Measurements from ENCODE around the gene RSPH6A.
"Not testable (repeated sequence)": the region's sequence is repeated elsewhere in the genome, so short reads cannot be mapped to it uniquely, and the experiment has no call there.

Gene RSPH6A

DNA sequence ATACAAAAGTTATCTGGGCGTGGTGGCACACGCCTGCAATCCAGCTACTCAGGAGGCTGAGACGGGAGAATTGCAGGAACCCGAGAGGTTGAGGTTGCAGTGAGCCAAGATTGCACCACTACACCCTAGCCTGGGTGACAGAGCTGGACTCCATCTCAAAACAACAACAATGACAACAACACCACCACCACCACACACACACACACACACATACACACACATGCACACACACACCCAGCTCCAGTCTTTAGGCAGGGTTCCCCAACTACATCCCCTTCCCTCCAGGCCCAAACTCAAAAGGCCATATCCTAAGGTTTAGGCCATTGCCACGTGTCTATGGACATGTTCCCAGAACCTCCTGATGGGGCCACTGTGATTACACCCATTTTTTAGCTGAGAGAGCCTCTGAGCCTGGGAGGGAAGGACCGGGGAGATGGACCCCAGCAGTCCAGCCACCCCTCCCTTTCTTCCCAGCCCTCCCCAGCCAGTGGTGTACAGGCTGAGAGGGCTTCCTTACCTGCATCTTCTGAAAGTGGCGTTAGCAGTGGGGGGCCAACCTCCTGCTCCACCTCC, 13.4 kb downstream of the RSPH6A start:
- Histone ChIP-seq H3K36me3 (ENCODE audit: control insufficient read depth in 2 of 2, insufficient read depth in 2 of 2, low read length in 2 of 2) (no peaks in the 10 kb centered on the region), H3K9me3 (ENCODE audit: control insufficient read depth in 2 of 2, low read length in 2 of 2) (no peaks in the 10 kb centered on the region), H3K27ac (ENCODE audit: low read depth in 2 of 2, low read length in 2 of 2) (no peak overlapping the region), H3K27me3 (ENCODE audit: control insufficient read depth in 2 of 2, insufficient read depth in 2 of 2, low read length in 2 of 2) (no peaks in the 10 kb centered on the region), H3K4me3 (ENCODE audit: low read length in 2 of 2) (no peak overlapping the region), H3K9ac (ENCODE audit: low read depth in 1 of 2, low read length in 2 of 2) (no peak overlapping the region), H3K4me1 (ENCODE audit: control insufficient read depth in 2 of 2, insufficient read depth in 2 of 2, low read length in 2 of 2) (peaks cover 0 to 2% of the 10 kb centered on the region in 2 donors)

DNA sequence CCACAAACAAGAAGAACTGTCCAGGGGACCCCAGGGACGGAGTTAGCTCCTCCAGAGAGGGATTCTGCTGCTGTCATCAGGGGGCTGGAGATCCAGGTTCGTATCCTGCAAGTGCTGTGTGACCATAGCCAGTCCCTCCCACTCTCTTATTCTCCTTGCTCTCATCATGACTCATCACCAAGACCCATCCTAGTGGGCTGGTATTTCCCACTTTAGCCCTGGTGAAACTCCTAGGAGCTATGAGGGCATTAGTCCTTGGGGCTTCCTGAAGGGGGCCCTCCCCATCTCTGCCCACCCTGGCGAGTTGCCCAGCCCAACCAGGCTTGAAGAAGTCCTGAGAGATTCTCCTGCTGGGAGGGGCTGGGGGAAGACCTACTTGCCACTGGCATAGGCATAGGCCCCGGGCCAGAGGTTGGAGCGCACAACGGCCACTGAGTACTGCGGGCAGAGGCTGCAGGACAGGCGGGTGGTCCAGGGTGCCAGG, 15.0 kb downstream of the RSPH6A start:
- H3K9me3 ChIP-seq (ENCODE audit: control insufficient read depth in 2 of 2, low read length in 2 of 2): no peaks in the 10 kb centered on the region
- no peak overlapping the region for H3K9ac ChIP-seq (ENCODE audit: low read depth in 1 of 2, low read length in 2 of 2)
- H3K27me3 ChIP-seq (ENCODE audit: control insufficient read depth in 2 of 2, insufficient read depth in 2 of 2, low read length in 2 of 2): no peaks in the 10 kb centered on the region
- H3K4me3 ChIP-seq (ENCODE audit: low read length in 2 of 2): no peak overlapping the region
- H3K4me1 ChIP-seq (ENCODE audit: control insufficient read depth in 2 of 2, insufficient read depth in 2 of 2, low read length in 2 of 2): peaks cover 0 to 2% of the 10 kb centered on the region in 2 donors
- no peak overlapping the region for H3K27ac ChIP-seq (ENCODE audit: low read depth in 2 of 2, low read length in 2 of 2)
- no peaks in the 10 kb centered on the region for H3K36me3 ChIP-seq (ENCODE audit: control insufficient read depth in 2 of 2, insufficient read depth in 2 of 2, low read length in 2 of 2)

DNA sequence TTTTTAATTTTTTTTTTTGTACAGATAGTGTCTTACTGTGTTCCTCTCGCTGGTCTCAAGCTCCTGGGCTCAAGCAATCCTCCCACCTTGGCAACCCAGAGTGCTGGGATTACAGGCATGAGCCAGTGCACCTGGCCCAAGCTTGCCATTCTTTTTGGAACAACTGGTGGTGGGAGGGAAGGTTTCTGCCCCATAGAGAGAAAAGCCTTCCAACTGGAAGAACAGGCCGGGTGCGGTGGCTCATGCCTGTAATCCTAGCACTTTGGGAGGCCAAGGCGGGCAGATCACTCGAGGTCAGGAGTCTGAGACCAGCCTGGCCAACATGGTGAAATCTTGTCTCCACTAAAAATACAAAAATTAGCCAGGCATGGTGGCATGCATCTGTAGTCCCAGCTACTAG, 15.6 kb downstream of the RSPH6A start:
- not testable (repeated sequence) for H3K27ac ChIP-seq (ENCODE audit: low read depth in 2 of 2, low read length in 2 of 2); H3K4me3 ChIP-seq (ENCODE audit: low read length in 2 of 2); H3K36me3 ChIP-seq (ENCODE audit: control insufficient read depth in 2 of 2, insufficient read depth in 2 of 2, low read length in 2 of 2); H3K9me3 ChIP-seq (ENCODE audit: control insufficient read depth in 2 of 2, low read length in 2 of 2); H3K4me1 ChIP-seq (ENCODE audit: control insufficient read depth in 2 of 2, insufficient read depth in 2 of 2, low read length in 2 of 2); H3K27me3 ChIP-seq (ENCODE audit: control insufficient read depth in 2 of 2, insufficient read depth in 2 of 2, low read length in 2 of 2); H3K9ac ChIP-seq (ENCODE audit: low read depth in 1 of 2, low read length in 2 of 2)

DNA sequence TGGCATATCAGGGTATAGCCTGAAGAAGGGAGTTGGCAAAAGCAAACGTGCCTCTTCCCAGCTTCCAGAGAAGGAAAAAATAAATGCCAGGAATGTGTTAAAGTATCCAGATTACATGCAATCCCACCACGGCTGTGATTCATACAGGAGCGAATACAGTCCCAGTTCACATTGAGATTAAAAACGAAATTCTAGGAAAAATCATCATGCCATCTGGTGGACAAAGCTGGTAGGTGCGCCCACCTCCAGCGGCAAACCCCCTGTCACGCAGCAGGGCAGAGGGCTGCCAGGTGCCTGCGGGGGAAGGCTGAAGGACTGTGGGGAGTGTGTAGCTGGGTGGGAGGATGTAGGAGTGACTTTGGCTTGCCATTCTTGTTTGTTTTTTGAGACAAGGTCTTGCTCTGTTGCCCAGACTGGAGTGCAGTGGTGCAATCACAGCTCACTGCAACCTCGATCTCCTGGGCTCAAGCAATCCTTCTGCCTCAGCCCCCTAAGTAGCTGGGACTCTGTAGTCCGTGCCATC, 16.1 kb downstream of the RSPH6A start:
- Histone ChIP-seq H3K9me3 (ENCODE audit: control insufficient read depth in 2 of 2, low read length in 2 of 2) (no peaks in the 10 kb centered on the region), H3K36me3 (ENCODE audit: control insufficient read depth in 2 of 2, insufficient read depth in 2 of 2, low read length in 2 of 2) (no peaks in the 10 kb centered on the region), H3K4me3 (ENCODE audit: low read length in 2 of 2) (no peak overlapping the region), H3K9ac (ENCODE audit: low read depth in 1 of 2, low read length in 2 of 2) (no peak overlapping the region), H3K27ac (ENCODE audit: low read depth in 2 of 2, low read length in 2 of 2) (no peak overlapping the region), H3K4me1 (ENCODE audit: control insufficient read depth in 2 of 2, insufficient read depth in 2 of 2, low read length in 2 of 2) (peaks cover 0 to 2% of the 10 kb centered on the region in 2 donors), H3K27me3 (ENCODE audit: control insufficient read depth in 2 of 2, insufficient read depth in 2 of 2, low read length in 2 of 2) (no peaks in the 10 kb centered on the region)

DNA sequence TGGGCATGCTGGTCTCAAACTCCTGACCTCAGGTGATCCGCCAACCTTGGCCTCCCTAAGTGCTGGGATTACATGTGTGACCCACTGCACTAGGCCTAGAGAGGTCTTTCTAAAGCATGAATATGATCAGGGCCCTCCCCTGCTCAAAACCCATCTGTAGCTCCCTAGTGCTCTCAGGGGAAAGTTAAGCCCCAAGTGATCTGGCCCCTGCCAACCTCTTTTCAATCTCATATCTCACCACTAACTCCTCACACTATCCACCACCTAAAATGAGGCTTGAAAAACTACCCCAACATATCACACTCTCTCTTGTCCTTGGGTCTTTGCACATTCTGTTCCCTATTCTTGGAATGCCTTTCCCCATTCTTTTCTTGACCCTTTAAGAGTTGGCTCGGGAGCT, 20.5 kb downstream of the RSPH6A start:
- Histone ChIP-seq H3K4me3 (ENCODE audit: low read length in 2 of 2) (no peak overlapping the region), H3K9ac (ENCODE audit: low read depth in 1 of 2, low read length in 2 of 2) (no peak overlapping the region), H3K9me3 (ENCODE audit: control insufficient read depth in 2 of 2, low read length in 2 of 2) (no peaks in the 10 kb centered on the region), H3K27ac (ENCODE audit: low read depth in 2 of 2, low read length in 2 of 2) (no peak overlapping the region), H3K4me1 (ENCODE audit: control insufficient read depth in 2 of 2, insufficient read depth in 2 of 2, low read length in 2 of 2) (peaks cover 22% of the 10 kb centered on the region in 2 donors), H3K36me3 (ENCODE audit: control insufficient read depth in 2 of 2, insufficient read depth in 2 of 2, low read length in 2 of 2) (no peaks in the 10 kb centered on the region), H3K27me3 (ENCODE audit: control insufficient read depth in 2 of 2, insufficient read depth in 2 of 2, low read length in 2 of 2) (no peaks in the 10 kb centered on the region)

DNA sequence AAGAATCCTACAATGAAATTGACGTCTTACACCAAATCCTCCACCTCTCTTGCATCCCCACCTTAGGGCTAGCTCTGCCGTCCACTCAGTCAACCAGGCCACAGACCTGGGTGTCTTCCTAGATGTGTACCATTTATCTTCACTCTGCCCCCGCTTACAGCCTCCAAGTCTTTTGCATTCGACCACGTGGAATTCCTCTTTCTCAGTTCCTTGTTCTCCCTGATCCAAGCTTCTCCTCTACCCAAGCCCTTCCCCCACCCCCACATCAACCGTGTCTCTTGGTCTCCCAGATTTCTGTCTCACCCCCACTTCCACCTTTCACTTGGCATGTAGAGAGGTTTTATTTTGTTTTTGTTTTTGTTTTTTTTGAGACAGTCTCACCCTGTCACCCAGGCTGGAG, 21.2 kb downstream of the RSPH6A start:
- Histone ChIP-seq H3K4me1 (ENCODE audit: control insufficient read depth in 2 of 2, insufficient read depth in 2 of 2, low read length in 2 of 2) (peaks cover 19 to 22% of the 10 kb centered on the region in 2 donors), H3K9ac (ENCODE audit: low read depth in 1 of 2, low read length in 2 of 2) (no peak overlapping the region), H3K27me3 (ENCODE audit: control insufficient read depth in 2 of 2, insufficient read depth in 2 of 2, low read length in 2 of 2) (no peaks in the 10 kb centered on the region), H3K36me3 (ENCODE audit: control insufficient read depth in 2 of 2, insufficient read depth in 2 of 2, low read length in 2 of 2) (peaks cover 2 to 7% of the 10 kb centered on the region in 2 donors), H3K4me3 (ENCODE audit: low read length in 2 of 2) (no peak overlapping the region), H3K9me3 (ENCODE audit: control insufficient read depth in 2 of 2, low read length in 2 of 2) (no peaks in the 10 kb centered on the region), H3K27ac (ENCODE audit: low read depth in 2 of 2, low read length in 2 of 2) (no peak overlapping the region)

DNA sequence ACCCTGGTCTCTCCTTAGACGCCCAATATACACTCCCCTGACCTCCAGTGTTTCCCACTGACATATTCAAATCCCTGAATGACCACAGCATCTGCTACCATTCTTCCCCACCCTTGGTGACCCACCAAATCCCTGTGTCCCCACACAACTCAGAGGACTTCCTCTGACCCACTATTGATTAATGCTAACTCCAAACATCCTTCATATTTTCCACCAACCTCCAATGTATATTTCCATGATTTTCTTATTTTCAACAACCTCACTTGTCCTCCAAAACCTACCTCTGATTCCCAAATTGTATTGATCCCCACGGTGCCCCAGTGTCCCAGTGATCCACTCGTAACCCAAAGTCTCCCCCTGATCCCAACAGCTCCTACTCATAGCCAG, 21.9 kb downstream of the RSPH6A start:
- Histone ChIP-seq H3K27me3 (ENCODE audit: control insufficient read depth in 2 of 2, insufficient read depth in 2 of 2, low read length in 2 of 2) (no peaks in the 10 kb centered on the region), H3K4me3 (ENCODE audit: low read length in 2 of 2) (peak overlapping the region in 1 of 2 donors; percentile 37), H3K27ac (ENCODE audit: low read depth in 2 of 2, low read length in 2 of 2) (peak overlapping the region in 1 of 2 donors; percentile 0), H3K36me3 (ENCODE audit: control insufficient read depth in 2 of 2, insufficient read depth in 2 of 2, low read length in 2 of 2) (peaks cover 5 to 13% of the 10 kb centered on the region in 2 donors), H3K4me1 (ENCODE audit: control insufficient read depth in 2 of 2, insufficient read depth in 2 of 2, low read length in 2 of 2) (peaks cover 19 to 22% of the 10 kb centered on the region in 2 donors), H3K9me3 (ENCODE audit: control insufficient read depth in 2 of 2, low read length in 2 of 2) (no peaks in the 10 kb centered on the region), H3K9ac (ENCODE audit: low read depth in 1 of 2, low read length in 2 of 2) (no peak overlapping the region)

DNA sequence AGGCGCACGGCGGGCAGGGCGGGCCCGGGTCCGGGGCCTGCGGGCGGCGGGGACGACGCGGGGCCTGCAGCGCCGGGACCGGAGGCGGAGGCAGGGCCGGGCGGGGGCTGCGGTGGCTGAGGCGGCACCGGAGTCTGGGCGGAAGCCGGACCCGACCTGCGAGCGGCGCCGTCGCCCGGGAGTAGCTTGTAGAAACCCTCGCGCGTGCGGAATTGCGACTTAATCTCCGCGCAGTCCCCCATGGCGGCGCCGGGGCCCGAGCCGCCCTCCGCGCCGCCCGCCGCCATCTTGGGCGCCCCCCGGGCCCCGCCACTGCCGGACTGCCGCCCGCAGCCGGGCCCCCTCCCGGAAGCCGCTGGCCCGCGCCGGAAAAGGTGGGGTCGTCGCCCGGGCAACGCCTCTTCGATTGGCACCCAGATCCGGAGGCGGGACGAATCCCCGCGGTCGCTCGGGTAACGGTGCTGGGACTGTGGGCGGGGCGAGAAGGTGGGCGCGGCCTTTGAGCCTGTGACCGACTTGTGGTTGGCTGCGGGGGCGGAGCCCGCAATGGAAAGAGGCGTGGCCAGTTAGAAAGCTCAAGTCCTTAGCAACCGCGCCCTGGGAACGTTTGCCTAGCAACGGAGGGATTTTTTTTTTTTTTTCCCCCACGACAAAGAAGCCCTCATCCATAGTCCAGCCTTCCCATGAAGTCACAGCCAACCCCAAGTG, 22.5 kb downstream of the RSPH6A start, which contains the start of gene DMWD:
Gene DMWD, minus strand, starts transcription at position 376 of the 708 bp plus-strand sequence. Its CDS starts 89 bp downstream, at position 287.
- Histone ChIP-seq H3K9me3 (ENCODE audit: control insufficient read depth in 2 of 2, low read length in 2 of 2) (no peaks in the 10 kb centered on the region), H3K4me1 (ENCODE audit: control insufficient read depth in 2 of 2, insufficient read depth in 2 of 2, low read length in 2 of 2) (peaks cover 19 to 22% of the 10 kb centered on the region in 2 donors), H3K27me3 (ENCODE audit: control insufficient read depth in 2 of 2, insufficient read depth in 2 of 2, low read length in 2 of 2) (no peaks in the 10 kb centered on the region), H3K4me3 (ENCODE audit: low read length in 2 of 2) (peak within 1 kb of the TSS; percentile 76 to 83), H3K9ac (ENCODE audit: low read depth in 1 of 2, low read length in 2 of 2) (peak within 1 kb of the TSS; percentile 65 to 75), H3K27ac (ENCODE audit: low read depth in 2 of 2, low read length in 2 of 2) (peak within 1 kb of the TSS in 1 of 2 donors; percentile 0), H3K36me3 (ENCODE audit: control insufficient read depth in 2 of 2, insufficient read depth in 2 of 2, low read length in 2 of 2) (peaks cover 7 to 16% of the 10 kb centered on the region in 2 donors)

DNA sequence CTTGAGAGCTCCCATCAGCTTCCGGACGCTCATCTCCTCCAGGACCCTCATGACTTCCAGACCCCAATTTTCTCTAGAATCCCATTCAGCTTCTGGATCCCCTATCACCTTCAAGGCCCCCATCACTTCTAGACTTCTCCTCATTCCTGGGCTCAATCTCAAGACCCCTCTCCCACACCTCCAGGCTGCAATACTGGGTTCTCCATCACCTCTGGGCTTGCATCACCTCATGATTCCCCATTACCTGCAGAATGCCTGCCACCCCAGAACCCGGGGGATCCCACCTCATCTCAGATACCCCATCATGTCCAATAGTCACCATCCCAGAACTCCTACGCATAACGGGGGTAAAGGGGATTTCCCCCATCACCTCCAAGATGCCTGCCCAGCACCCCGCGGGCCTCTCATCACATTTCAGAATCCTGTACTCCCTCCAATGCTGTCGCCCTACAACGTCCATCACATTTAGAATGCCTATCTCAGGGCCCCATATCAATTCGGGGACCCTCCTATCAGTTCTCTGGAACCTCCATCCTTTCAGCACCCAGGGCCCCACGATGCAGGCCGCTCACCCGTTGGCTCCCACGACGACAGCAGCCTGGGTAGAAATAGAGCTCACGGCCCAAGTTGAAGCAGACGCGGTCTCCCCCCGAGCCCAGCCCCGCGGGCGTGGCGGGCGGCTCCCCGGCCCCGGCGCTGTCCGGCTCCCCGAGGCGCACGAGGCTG, 23.2 kb downstream of the RSPH6A start:
- peak overlapping the region; percentile 76 to 83 for H3K4me3 ChIP-seq (ENCODE audit: low read length in 2 of 2)
- H3K4me1 ChIP-seq (ENCODE audit: control insufficient read depth in 2 of 2, insufficient read depth in 2 of 2, low read length in 2 of 2): peaks cover 19 to 22% of the 10 kb centered on the region in 2 donors
- H3K27ac ChIP-seq (ENCODE audit: low read depth in 2 of 2, low read length in 2 of 2): no peak overlapping the region
- peaks cover 11 to 21% of the 10 kb centered on the region in 2 donors for H3K36me3 ChIP-seq (ENCODE audit: control insufficient read depth in 2 of 2, insufficient read depth in 2 of 2, low read length in 2 of 2)
- no peaks in the 10 kb centered on the region for H3K9me3 ChIP-seq (ENCODE audit: control insufficient read depth in 2 of 2, low read length in 2 of 2)
- H3K27me3 ChIP-seq (ENCODE audit: control insufficient read depth in 2 of 2, insufficient read depth in 2 of 2, low read length in 2 of 2): no peaks in the 10 kb centered on the region
- peak overlapping the region; percentile 65 to 75 for H3K9ac ChIP-seq (ENCODE audit: low read depth in 1 of 2, low read length in 2 of 2)

DNA sequence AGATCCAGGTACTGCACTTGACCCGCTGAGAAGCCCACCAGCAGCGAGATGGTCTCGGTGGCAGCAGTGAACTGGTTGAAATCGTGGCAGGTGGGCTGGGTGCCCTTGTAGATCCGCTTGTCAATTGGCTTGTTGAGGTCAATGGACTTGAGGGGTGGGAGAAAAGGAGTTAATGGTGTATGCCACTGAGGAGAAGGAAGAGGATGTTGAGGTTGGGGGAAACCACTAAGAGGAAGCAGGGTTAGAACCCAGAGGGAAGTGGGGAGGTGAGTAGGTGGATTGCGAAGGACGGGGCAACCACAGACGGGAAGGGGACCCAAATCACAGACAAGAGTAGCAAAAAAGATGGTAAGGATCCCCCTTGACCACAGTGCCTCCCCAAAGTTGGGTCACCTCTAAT, 24.2 kb downstream of the RSPH6A start:
- H3K36me3 ChIP-seq (ENCODE audit: control insufficient read depth in 2 of 2, insufficient read depth in 2 of 2, low read length in 2 of 2): peaks cover 21 to 24% of the 10 kb centered on the region in 2 donors
- H3K4me3 ChIP-seq (ENCODE audit: low read length in 2 of 2): no peak overlapping the region
- H3K4me1 ChIP-seq (ENCODE audit: control insufficient read depth in 2 of 2, insufficient read depth in 2 of 2, low read length in 2 of 2): peaks cover 19 to 22% of the 10 kb centered on the region in 2 donors
- no peaks in the 10 kb centered on the region for H3K27me3 ChIP-seq (ENCODE audit: control insufficient read depth in 2 of 2, insufficient read depth in 2 of 2, low read length in 2 of 2)
- H3K9me3 ChIP-seq (ENCODE audit: control insufficient read depth in 2 of 2, low read length in 2 of 2): no peaks in the 10 kb centered on the region
- H3K27ac ChIP-seq (ENCODE audit: low read depth in 2 of 2, low read length in 2 of 2): no peak overlapping the region
- H3K9ac ChIP-seq (ENCODE audit: low read depth in 1 of 2, low read length in 2 of 2): peak overlapping the region in 1 of 2 donors; percentile 44
